Measurements from ENCODE around the gene AGO4. TPM values are rescaled to one million over a fixed set of nuclear protein-coding genes. Genes with fewer than 3 reads are reported as not detected.
"Not testable (repeated sequence)": the region's sequence is repeated elsewhere in the genome, so short reads cannot be mapped to it uniquely, and the experiment has no call there.

Gene AGO4
- polyA plus RNA-seq: 10 to 100 TPM in 1 of 3 donors, 1 to 10 TPM in 2; 2.9 to 13.7 (median 8.8) TPM

DNA sequence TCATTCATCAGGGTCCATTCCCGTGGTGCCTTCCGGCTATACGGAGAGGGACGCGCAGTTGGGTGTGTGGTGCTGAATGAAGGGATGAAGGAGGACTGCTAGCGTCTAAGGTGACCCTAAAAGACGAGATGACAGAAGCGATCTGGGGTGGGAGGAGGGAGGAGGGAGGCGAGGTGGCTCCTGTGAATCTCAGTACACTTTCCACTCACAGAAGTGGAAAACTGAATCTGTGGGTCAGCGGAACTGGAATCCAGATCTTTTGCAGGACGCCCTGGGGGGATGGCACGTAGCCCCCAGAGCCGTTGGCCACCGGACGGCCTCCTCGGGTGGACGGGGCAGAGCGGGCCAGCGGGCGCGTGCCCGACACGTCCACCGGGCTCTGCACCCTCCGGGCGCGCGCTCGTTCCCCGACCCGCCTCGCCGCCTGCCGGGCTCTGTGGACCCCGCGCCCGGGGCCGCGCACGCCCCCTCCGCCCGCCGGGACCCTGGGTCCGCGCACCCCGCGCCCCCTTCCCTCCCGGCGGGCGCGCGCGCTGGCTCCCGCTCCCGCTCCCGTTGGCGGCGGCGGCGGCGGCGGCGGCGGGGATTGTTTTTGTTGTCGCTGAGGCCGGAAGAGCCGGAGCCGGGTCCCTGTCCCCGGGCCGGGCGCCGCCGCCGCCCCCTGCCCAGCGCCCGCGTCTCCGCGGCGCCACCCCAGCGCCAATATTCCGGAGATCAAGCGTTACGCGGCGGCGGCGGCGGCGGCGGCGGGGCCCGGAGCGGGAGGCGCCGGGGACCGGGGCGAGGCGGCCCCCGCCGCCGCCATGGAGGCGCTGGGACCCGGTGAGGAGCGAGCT, at the start of gene AGO4:
TSS of gene AGO4 (plus strand) at position 403 of the 836 bp plus-strand sequence. CDS start at position 804, 401 bp downstream.
- DNase-seq: peak; percentile 42 to 54 (median 52)
- Mint-ChIP-seq H3K27me3 (ENCODE audit: low read depth in 3 of 3) (peaks cover 0 to 5% (median 0%) of the 10 kb centered on the region in 3 donors), H3K9me3 (no peaks in the 10 kb centered on the region), H3K4me1 (peaks cover 51 to 67% of the 10 kb centered on the region in 2 donors), H3K27ac (peak within 1 kb of the TSS; percentile 81 to 94 (median 90)), H3K4me3 (peak within 1 kb of the TSS; percentile 91 to 97 (median 95)), H3K36me3 (peaks cover 0 to 4% (median 0%) of the 10 kb centered on the region in 3 donors)

DNA sequence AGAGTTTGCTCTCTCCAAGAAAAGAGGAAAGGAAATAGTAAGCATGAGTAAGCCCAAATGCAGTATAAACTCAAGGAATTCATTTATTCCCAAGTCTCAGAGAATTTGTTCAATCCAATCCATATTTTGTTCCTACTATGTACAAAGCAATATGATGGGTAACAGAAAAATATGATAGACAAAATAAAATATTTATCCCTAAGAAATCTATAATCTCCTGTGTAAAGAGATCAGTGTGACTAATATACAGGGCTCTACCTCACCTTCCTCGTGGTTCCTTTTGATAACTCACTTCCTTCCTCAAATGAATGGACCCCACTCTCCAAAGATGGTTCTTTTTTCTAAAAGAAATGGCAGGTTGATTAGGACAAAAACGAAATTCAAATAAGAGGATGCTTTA, 45.7 kb upstream of the AGO4 start:
- Mint-ChIP-seq H3K9me3 (no peaks in the 10 kb centered on the region), H3K27ac (no peak overlapping the region), H3K27me3 (ENCODE audit: low read depth in 3 of 3) (peaks cover 0 to 2% (median 0%) of the 10 kb centered on the region in 3 donors), H3K4me1 (no peaks in the 10 kb centered on the region), H3K4me3 (no peak overlapping the region), H3K36me3 (peaks cover 0 to 3% (median 0%) of the 10 kb centered on the region in 3 donors)
- DNase-seq: no peak

DNA sequence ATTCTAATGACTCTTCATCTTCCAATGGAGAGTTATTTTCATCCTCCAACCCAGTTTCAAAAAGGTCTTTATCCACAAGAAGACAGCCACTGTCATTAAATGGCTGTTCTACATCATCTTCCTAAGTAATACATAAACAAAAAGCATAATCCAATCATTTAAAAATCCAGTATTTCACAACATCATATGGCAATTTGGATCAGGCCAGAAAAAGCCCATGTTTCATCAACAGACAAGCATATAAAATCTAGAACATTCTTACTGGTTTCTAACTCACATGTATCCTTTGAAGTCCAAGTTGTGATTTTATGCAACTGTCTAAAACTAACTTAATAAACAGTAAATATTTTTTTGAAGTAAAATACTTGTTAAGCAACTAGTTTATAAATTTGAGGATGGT, 44.6 kb upstream of the AGO4 start:
- H3K27me3 Mint-ChIP-seq (ENCODE audit: low read depth in 3 of 3): peaks cover 0 to 2% (median 0%) of the 10 kb centered on the region in 3 donors
- peaks cover 0 to 3% (median 0%) of the 10 kb centered on the region in 3 donors for H3K36me3 Mint-ChIP-seq
- H3K9me3 Mint-ChIP-seq: no peaks in the 10 kb centered on the region

DNA sequence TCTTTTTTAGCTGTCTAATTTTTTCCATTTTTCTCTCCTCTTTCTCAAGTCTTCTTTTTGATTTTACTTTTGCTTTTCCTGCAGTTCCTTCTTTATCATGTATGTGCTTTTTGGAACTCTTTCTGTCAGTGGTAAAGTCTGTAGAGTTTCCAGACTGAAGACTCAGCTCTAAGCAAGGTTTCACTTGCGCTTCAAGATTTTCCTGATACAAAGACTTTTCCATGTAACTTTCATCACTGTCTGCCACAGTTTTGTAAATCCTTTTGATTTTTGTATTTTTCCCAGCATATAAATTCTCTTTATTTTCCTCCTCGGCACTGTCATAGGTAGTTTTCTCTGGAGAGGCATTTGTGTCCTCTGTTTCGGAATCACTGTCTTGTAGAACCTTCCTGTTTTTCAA, 43.5 kb upstream of the AGO4 start:
- H3K36me3 Mint-ChIP-seq: peaks cover 0 to 3% (median 0%) of the 10 kb centered on the region in 3 donors
- no peak for DNase-seq
- peak overlapping the region in 1 of 6 donors; percentile 13 for H3K27ac Mint-ChIP-seq
- peaks cover 5 to 9% of the 10 kb centered on the region in 2 donors for H3K4me1 Mint-ChIP-seq
- no peak overlapping the region for H3K4me3 Mint-ChIP-seq
- peaks cover 0 to 2% (median 2%) of the 10 kb centered on the region in 3 donors for H3K27me3 Mint-ChIP-seq (ENCODE audit: low read depth in 3 of 3)
- no peaks in the 10 kb centered on the region for H3K9me3 Mint-ChIP-seq

More for the DNA sequence above, 44.6 kb upstream of the AGO4 start:
- Mint-ChIP-seq H3K27ac (no peak overlapping the region), H3K4me3 (no peak overlapping the region), H3K4me1 (no peaks in the 10 kb centered on the region)
- DNase-seq: no peak

DNA sequence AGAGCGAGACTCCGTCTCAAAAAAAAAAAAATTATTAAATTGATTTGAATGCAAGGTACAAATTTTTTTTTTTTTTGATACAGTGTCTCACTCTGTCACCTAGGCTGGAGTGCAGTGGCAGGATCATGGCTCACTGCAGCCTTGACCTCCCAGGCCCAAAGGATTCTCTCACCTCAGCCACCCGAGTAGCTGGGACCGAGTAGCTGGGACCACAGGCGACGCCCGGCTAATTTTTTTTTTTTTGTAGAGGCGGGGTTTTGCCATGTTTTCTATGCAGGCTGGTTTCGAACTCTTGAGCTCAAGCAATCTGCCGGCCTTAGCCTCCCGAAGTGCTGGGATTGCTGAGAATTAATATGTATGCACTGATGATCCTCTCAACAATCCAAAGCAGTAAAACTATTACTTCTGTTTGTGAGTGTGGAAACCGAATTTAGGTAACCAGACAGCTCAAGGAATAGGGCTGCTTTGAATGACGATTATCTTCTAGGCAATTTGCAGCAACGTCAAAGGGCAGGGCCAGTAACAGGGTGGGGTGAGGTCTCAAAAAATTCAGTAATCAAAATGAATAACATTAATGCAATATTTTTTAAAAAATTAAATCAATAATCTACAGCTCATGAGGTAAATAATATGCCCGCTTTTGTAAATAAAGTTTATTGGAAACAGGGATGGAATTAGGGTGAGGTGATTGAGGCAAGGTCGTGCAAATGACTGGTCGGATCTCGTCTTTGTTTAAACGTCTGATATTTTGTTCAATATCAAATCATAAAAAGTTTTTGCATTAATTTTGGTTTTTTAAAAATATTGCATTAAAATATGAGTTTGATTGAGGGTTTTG, 39.2 kb upstream of the AGO4 start:
- peak overlapping the region; percentile 72 to 89 (median 87) for H3K4me3 Mint-ChIP-seq
- no peaks in the 10 kb centered on the region for H3K36me3 Mint-ChIP-seq
- DNase-seq: no peak
- peaks cover 8 to 15% of the 10 kb centered on the region in 2 donors for H3K4me1 Mint-ChIP-seq
- H3K27ac Mint-ChIP-seq: peak overlapping the region; percentile 82 to 91 (median 88)
- no peaks in the 10 kb centered on the region for H3K9me3 Mint-ChIP-seq
- peaks cover 4 to 6% (median 4%) of the 10 kb centered on the region in 3 donors for H3K27me3 Mint-ChIP-seq (ENCODE audit: low read depth in 3 of 3)

DNA sequence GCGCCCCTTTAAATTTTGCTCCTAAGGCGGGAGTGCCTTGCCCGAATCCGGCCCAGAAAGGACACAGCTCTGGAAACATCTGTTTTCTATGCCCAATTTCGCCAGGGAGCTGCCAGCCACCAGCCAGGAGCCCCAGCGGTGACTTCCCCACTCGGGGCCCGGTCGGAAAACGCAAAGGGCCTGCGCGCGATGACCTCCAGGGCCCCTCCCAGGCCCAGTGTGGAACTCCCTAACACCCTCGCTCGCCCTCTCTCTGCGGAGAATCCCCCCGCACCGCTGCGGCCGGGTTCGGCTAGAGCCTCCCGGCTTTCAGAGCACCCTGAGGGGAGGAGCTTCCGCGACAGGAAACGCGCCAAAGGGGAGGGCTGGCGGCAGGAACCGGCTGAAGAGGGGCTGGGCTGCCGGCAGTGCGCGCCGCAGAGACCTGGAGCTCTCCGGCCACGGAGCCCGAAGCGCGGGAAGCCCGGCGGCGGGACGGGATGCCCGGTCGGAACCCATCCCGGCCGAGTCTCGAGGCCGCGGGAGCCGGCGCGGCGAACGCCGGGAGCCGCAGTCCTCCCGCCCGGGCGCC, 38.5 kb upstream of the AGO4 start:
- H3K27me3 Mint-ChIP-seq (ENCODE audit: low read depth in 3 of 3): peaks cover 4 to 6% (median 4%) of the 10 kb centered on the region in 3 donors
- H3K9me3 Mint-ChIP-seq: no peaks in the 10 kb centered on the region
- peak; percentile 84 to 87 (median 86) for DNase-seq

DNA sequence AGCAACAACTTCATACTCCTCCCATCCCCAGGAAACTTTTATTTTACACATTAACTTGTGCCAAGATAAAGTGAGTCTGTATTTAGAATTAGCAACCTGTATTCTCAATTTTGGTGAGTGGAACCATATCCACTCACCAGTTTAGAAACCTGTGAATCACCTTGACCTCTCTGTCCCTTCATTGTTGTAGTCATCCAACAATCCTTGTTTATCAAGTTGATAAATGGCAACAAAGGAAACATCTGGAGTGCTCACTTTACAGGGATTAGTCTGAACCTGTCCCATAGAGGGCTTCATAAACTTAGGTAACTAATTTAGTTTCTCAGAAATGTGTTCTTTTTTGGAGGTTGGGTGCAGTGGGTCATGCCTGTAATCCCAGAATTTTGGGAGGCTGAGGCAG, 34.1 kb upstream of the AGO4 start:
- peaks cover 4 to 6% (median 6%) of the 10 kb centered on the region in 3 donors for H3K27me3 Mint-ChIP-seq (ENCODE audit: low read depth in 3 of 3)
- no peaks in the 10 kb centered on the region for H3K36me3 Mint-ChIP-seq
- no peak overlapping the region for H3K27ac Mint-ChIP-seq
- no peak overlapping the region for H3K4me3 Mint-ChIP-seq
- no peak for DNase-seq
- H3K4me1 Mint-ChIP-seq: peaks cover 8 to 13% of the 10 kb centered on the region in 2 donors
- peaks cover 0 to 2% (median 0%) of the 10 kb centered on the region in 6 donors for H3K9me3 Mint-ChIP-seq

More for the DNA sequence above, 38.5 kb upstream of the AGO4 start:
- Mint-ChIP-seq H3K4me1 (peaks cover 8 to 15% of the 10 kb centered on the region in 2 donors), H3K36me3 (no peaks in the 10 kb centered on the region), H3K27ac (peak overlapping the region; percentile 81 to 91 (median 88)), H3K4me3 (peak overlapping the region; percentile 72 to 99 (median 87))

DNA sequence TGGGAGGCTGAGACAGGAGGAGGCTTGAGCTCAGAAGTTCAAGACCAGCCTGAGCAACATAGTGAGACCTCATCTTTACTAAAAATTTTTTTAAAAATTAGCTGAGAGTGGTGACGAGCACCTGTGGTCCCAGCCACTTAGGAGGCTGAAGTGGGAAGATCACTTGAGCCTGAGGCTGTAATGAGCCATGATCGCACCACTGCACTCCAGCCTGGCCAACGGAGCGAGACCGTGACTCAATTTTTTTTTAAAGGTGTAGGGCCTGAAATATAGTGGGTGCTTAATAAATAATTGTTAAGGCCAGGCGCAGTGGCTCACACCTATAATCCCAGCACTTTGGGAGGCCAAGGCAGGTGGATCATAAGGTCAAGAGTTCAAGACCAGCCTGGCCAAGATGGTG, 31.6 kb upstream of the AGO4 start:
- not testable (repeated sequence) for H3K27ac Mint-ChIP-seq; H3K27me3 Mint-ChIP-seq (ENCODE audit: low read depth in 3 of 3); DNase-seq; H3K9me3 Mint-ChIP-seq; H3K4me3 Mint-ChIP-seq; H3K36me3 Mint-ChIP-seq
- peaks cover 10 to 13% of the 10 kb centered on the region in 2 donors for H3K4me1 Mint-ChIP-seq

DNA sequence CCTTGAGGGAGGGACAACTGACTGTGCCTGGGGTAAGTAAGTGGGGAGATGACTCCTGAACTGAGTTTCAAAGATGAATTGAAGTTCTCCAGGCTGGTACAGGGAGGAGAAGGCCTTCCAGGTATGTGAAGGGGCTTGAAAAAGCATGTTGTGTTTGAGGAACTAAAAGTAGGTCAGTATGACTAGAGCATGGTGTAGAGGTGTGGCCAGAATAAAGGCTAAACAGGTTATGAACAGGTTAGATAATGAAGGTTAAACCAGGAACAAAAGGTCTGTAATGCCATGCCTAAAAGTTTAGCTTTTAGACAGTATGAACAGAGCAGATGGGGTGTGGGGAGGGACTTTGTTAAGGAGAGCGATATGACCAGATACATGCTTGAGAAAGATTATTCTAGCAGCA, 30.7 kb upstream of the AGO4 start:
- H3K4me3 Mint-ChIP-seq: no peak overlapping the region
- H3K27ac Mint-ChIP-seq: peak overlapping the region in 2 of 6 donors; percentile 0 to 1
- H3K9me3 Mint-ChIP-seq: peaks cover 0 to 2% (median 0%) of the 10 kb centered on the region in 6 donors
- no peaks in the 10 kb centered on the region for H3K36me3 Mint-ChIP-seq
- peaks cover 10 to 13% of the 10 kb centered on the region in 2 donors for H3K4me1 Mint-ChIP-seq
- H3K27me3 Mint-ChIP-seq (ENCODE audit: low read depth in 3 of 3): peaks cover 0 to 3% (median 0%) of the 10 kb centered on the region in 3 donors
- DNase-seq: no peak

DNA sequence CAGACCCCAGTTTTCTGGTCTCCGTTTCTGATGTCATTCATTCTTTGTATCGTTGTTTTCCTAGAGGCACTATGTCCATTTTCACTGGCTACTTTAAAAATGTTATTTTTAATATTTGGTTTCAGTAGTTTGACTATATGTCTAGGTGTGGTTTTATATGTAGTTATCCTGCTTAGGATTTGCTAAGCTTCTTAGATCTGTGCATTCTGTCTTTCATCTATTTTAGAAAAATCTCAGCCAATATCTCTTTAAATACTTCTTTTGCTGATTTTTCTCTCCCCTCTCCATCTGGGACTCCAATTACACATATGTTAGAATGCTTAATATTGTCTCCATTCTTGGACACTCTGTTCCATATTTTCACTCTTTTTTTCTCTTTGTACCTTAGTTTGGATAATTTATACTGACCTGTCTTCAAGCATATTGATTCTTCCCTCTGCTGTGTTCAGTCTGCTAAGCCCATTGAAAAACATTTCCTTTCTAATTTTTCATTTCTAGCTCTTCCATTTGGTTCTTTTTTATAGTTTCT, 24.7 kb upstream of the AGO4 start:
- no peak overlapping the region for H3K27ac Mint-ChIP-seq
- no peak for DNase-seq
- H3K4me3 Mint-ChIP-seq: no peak overlapping the region
- no peaks in the 10 kb centered on the region for H3K9me3 Mint-ChIP-seq
- peaks cover 10 to 13% of the 10 kb centered on the region in 2 donors for H3K4me1 Mint-ChIP-seq
- no peaks in the 10 kb centered on the region for H3K36me3 Mint-ChIP-seq
- H3K27me3 Mint-ChIP-seq (ENCODE audit: low read depth in 3 of 3): peaks cover 0 to 2% (median 0%) of the 10 kb centered on the region in 3 donors

DNA sequence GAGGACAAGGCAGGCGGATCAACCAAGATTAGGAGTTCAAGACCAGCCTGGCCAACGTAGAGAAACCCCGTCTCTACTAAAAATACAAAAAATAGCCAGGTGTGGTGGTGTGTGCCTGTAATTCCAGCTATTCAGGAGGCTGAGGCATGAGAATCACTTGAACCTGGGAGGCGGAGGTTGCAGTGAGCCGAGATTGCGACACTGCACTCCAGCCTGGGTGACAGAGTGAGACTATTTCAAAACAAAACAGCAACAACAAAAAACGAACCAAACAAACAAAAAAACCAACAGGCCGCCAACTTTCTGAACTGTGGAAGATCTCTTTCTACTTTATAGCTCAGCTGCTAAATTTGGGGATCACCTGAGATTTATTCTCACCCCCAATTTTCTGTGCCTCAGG, 23.5 kb upstream of the AGO4 start:
- H3K36me3 Mint-ChIP-seq; H3K4me1 Mint-ChIP-seq; H3K27me3 Mint-ChIP-seq (ENCODE audit: low read depth in 3 of 3); DNase-seq; H3K27ac Mint-ChIP-seq; H3K4me3 Mint-ChIP-seq; H3K9me3 Mint-ChIP-seq: not testable (repeated sequence)

DNA sequence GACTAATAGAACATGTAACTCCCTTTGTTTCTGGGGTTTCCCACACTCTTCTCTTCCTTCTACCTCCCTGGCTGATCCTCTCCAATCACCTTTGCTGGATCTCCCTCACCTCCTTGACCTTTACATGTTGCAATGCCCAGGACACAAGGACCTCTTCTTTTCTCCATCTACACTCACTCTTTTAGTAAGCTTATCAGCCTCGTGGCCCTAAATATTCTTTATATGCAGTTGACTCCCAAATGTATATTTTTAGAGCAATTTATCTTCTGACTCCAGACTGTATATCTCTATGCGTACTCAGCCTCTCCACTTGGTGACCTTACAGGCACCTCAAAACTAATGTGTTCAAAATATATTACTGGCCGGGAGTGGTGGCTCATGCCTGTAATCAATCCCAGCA, 19.7 kb upstream of the AGO4 start:
- no peaks in the 10 kb centered on the region for H3K9me3 Mint-ChIP-seq
- no peak overlapping the region for H3K27ac Mint-ChIP-seq
- H3K36me3 Mint-ChIP-seq: no peaks in the 10 kb centered on the region
- no peak for DNase-seq
- H3K4me3 Mint-ChIP-seq: no peak overlapping the region
- H3K4me1 Mint-ChIP-seq: no peaks in the 10 kb centered on the region
- H3K27me3 Mint-ChIP-seq (ENCODE audit: low read depth in 3 of 3): peaks cover 0 to 2% (median 0%) of the 10 kb centered on the region in 3 donors

DNA sequence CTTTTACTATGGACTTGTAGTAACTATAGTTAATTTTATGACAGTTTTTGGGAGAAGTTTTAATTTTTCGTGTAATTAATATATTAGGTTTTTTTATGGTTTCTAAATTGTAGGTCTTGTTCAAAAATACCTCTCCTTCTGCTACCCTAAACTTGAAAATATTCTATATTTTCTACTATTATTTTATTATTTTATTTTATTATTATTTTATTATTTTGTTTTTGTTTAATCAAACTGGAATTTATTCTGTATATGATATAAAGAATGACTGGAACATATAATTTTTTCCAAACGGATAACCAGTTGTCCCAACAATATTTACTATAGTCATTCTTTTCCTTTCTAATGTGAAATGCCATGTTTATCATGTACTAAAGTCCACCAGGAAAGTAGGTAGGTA, 17.1 kb upstream of the AGO4 start:
- Mint-ChIP-seq H3K27me3 (ENCODE audit: low read depth in 3 of 3) (peaks cover 0 to 2% (median 0%) of the 10 kb centered on the region in 3 donors), H3K36me3 (no peaks in the 10 kb centered on the region), H3K4me3 (no peak overlapping the region), H3K27ac (no peak overlapping the region), H3K9me3 (no peaks in the 10 kb centered on the region), H3K4me1 (no peaks in the 10 kb centered on the region)
- DNase-seq: no peak
